HEK293 (cell line): ENCODE measurements around the gene MARF1.

ENCODE experiments used
- GLI4 ChIP-seq: fragments of 450-650 bp; formaldehyde crosslinking; IDR thresholded peaks from 2 replicates; pipeline ENCODE4 v1.5.1; 2016; ENCODE audit warnings: missing biosample characterization, missing genetic modification characterization
- IKZF3 ChIP-seq: fragments of 450-650 bp; IDR thresholded peaks from 2 replicates; pipeline ENCODE4 v1.5.0; 2018; ENCODE audit warnings: missing biosample characterization, mild to moderate bottlenecking, missing genetic modification characterization, moderate library complexity
- KLF16 ChIP-seq: fragments of 450-650 bp; formaldehyde crosslinking; IDR thresholded peaks from 2 replicates; pipeline ENCODE4 v1.5.1; 2017; ENCODE audit warnings: missing biosample characterization, missing genetic modification characterization
- OSR2 ChIP-seq: fragments of 450-650 bp; formaldehyde crosslinking; IDR thresholded peaks from 2 replicates; pipeline ENCODE4 v1.5.1; 2016; ENCODE audit warnings: missing biosample characterization, missing genetic modification characterization
- PRDM1 ChIP-seq: fragments of 450-650 bp; formaldehyde crosslinking; IDR thresholded peaks from 2 replicates; pipeline ENCODE4; 2016; ENCODE audit warnings: missing biosample characterization, missing genetic modification characterization
- PRDM10 ChIP-seq: fragments of 450-650 bp; formaldehyde crosslinking; IDR thresholded peaks from 2 replicates; pipeline ENCODE4 v1.5.1; 2016; ENCODE audit warnings: missing biosample characterization, missing genetic modification characterization
- SP2 ChIP-seq: fragments of 450-650 bp; formaldehyde crosslinking; IDR thresholded peaks from 2 replicates; pipeline ENCODE4 v1.5.1; 2016; ENCODE audit warnings: missing biosample characterization, missing genetic modification characterization
- TRIM28 ChIP-seq: IDR thresholded peaks from 2 replicates; pipeline ENCODE4 v1.6.1; 2011; ENCODE audit warnings: low read length, control low read depth, borderline replicate concordance
- WT1 ChIP-seq: fragments of 450-650 bp; formaldehyde crosslinking; IDR thresholded peaks from 2 replicates; pipeline ENCODE4 v1.5.1; 2016; ENCODE audit warnings: missing biosample characterization, missing genetic modification characterization
- ZBTB21 ChIP-seq: fragments of 450-650 bp; formaldehyde crosslinking; IDR thresholded peaks from 2 replicates; pipeline ENCODE4 v1.5.1; 2017; ENCODE audit warnings: missing biosample characterization, missing genetic modification characterization
- ZFP37 ChIP-seq: fragments of 450-650 bp; formaldehyde crosslinking; IDR thresholded peaks from 2 replicates; pipeline ENCODE4 v1.5.1; 2016; ENCODE audit warnings: missing biosample characterization, missing genetic modification characterization
- ZFP41 ChIP-seq: fragments of 450-650 bp; formaldehyde crosslinking; IDR thresholded peaks from 2 replicates; pipeline ENCODE4 v1.5.1; 2016; ENCODE audit warnings: missing biosample characterization, missing genetic modification characterization, borderline replicate concordance
- ZNF112 ChIP-seq: fragments of 450-650 bp; formaldehyde crosslinking; IDR thresholded peaks from 2 replicates; pipeline ENCODE4 v1.5.0; 2017; ENCODE audit warnings: missing biosample characterization, missing genetic modification characterization
- ZNF202 ChIP-seq: fragments of 450-650 bp; formaldehyde crosslinking; IDR thresholded peaks from 2 replicates; pipeline ENCODE4 v1.5.1; 2016; ENCODE audit warnings: missing biosample characterization, missing genetic modification characterization, borderline replicate concordance
- ZNF311 ChIP-seq: fragments of 450-650 bp; formaldehyde crosslinking; IDR thresholded peaks from 2 replicates; pipeline ENCODE4 v1.5.1; 2017; ENCODE audit warnings: missing biosample characterization, missing genetic modification characterization, borderline replicate concordance
- ZNF350 ChIP-seq: fragments of 450-650 bp; formaldehyde crosslinking; IDR thresholded peaks from 2 replicates; pipeline ENCODE4 v1.5.0; 2017; ENCODE audit warnings: missing biosample characterization, mild to moderate bottlenecking, missing genetic modification characterization
- ZNF366 ChIP-seq: fragments of 450-650 bp; formaldehyde crosslinking; conservative IDR thresholded peaks from 2 replicates; pipeline ENCODE4 v1.5.1; 2016; ENCODE audit warnings: missing biosample characterization, missing genetic modification characterization
- ZNF37A ChIP-seq: fragments of 450-650 bp; IDR thresholded peaks from 2 replicates; pipeline ENCODE4 v1.5.1; 2018; ENCODE audit warnings: missing biosample characterization, missing genetic modification characterization
- ZNF473 ChIP-seq: fragments of 450-650 bp; formaldehyde crosslinking; IDR thresholded peaks from 2 replicates; pipeline ENCODE4 v1.5.1; 2017; ENCODE audit warnings: missing biosample characterization, missing genetic modification characterization
- ZNF560 ChIP-seq: fragments of 450-650 bp; formaldehyde crosslinking; IDR thresholded peaks from 2 replicates; pipeline ENCODE4 v1.5.1; 2017; ENCODE audit warnings: missing biosample characterization, missing genetic modification characterization, borderline replicate concordance
- ZNF561 ChIP-seq: fragments of 450-650 bp; IDR thresholded peaks from 2 replicates; pipeline ENCODE4 v1.5.1; 2018; ENCODE audit warnings: missing biosample characterization, missing genetic modification characterization, borderline replicate concordance
- ZNF600 ChIP-seq: fragments of 450-650 bp; formaldehyde crosslinking; IDR thresholded peaks from 2 replicates; pipeline ENCODE4 v1.5.1; 2016; ENCODE audit warnings: missing biosample characterization, missing genetic modification characterization
- ZNF626 ChIP-seq: fragments of 450-650 bp; sonication (Bioruptor Pico); formaldehyde crosslinking; IDR thresholded peaks from 2 replicates; pipeline ENCODE4 v1.5.1; 2018; ENCODE audit warnings: missing biosample characterization, missing genetic modification characterization, inconsistent platforms
- ZNF629 ChIP-seq: fragments of 450-650 bp; formaldehyde crosslinking; IDR thresholded peaks from 2 replicates; pipeline ENCODE4 v1.5.1; 2017; ENCODE audit warnings: missing biosample characterization, missing genetic modification characterization
- ZNF843 ChIP-seq: fragments of 450-650 bp; formaldehyde crosslinking; IDR thresholded peaks from 2 replicates; pipeline ENCODE4 v1.5.1; 2016; ENCODE audit warnings: missing biosample characterization, missing genetic modification characterization
- ZSCAN4 ChIP-seq: fragments of 450-650 bp; formaldehyde crosslinking; IDR thresholded peaks from 2 replicates; pipeline ENCODE4 v1.5.1; 2017; ENCODE audit warnings: missing biosample characterization, missing genetic modification characterization
- ZXDB ChIP-seq: fragments of 450-650 bp; formaldehyde crosslinking; IDR thresholded peaks from 2 replicates; pipeline ENCODE4 v1.5.1; 2016; ENCODE audit warnings: missing biosample characterization, missing genetic modification characterization
- TF ChIP-seq, protein P1 (sequence below): fragments of 450-650 bp; formaldehyde crosslinking; IDR thresholded peaks from 2 replicates; pipeline ENCODE4 v1.5.1; 2016; ENCODE audit warnings: missing biosample characterization, missing genetic modification characterization
- TF ChIP-seq, protein P2 (sequence below): fragments of 450-650 bp; formaldehyde crosslinking; IDR thresholded peaks from 2 replicates; pipeline ENCODE4 v1.5.1; 2016; ENCODE audit warnings: missing biosample characterization, missing genetic modification characterization, borderline replicate concordance

Gene MARF1

DNA sequence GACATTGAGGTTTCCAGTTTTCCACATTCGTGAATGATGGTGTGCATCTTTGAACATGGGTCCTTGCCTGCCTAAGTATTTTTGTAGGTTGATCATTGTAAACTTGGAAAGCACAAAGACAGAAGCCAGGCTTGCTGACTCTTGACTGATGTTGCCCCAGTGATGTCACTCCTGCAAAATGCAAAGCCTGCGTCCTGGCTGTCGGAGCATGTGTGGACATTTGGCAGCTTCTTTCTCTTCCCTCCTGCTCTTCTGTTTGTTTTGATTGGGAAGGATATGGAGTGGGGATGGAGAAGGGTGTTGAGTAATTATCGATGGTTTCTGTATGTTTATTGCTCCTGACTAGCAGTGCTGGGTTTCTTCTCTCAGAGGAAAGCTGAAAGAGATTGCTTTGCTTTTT is 10.3 kb upstream of the MARF1 start (continued):
- TF ChIP-seq ZNF473 (tag by site-specific recombination) (no peak), ZSCAN4 (tag by site-specific recombination) (no peak), ZNF202 (tag by site-specific recombination) (no peak), ZNF37A (tag by site-specific recombination) (no peak), ZXDB (peak; percentile 69; the same call in 1 of the 2 replicates), ZFP37 (tag by site-specific recombination) (no peak), GLI4 (no peak), ZNF560 (no peak), ZNF629 (tag by site-specific recombination) (peak; percentile 91), ZNF843 (tag by site-specific recombination) (peak; percentile 61; the same call in 1 of the 2 replicates), PRDM1 (tag by site-specific recombination) (no peak), ZBTB21 (tag by site-specific recombination) (peak; percentile 76), ZNF561 (tag by site-specific recombination) (no peak), ZNF112 (tag by site-specific recombination) (no peak), ZNF600 (peak; percentile 99), ZNF626 (tag by site-specific recombination) (no peak), PRDM10 (peak; percentile 29; the same call in 1 of the 2 replicates), KLF16 (tag by site-specific recombination) (no peak), ZNF350 (tag by site-specific recombination) (no peak), OSR2 (tag by site-specific recombination) (peak; percentile 91), ZNF366 (tag by site-specific recombination) (peak; percentile 46; the same call in 1 of the 2 replicates), ZFP41 (tag by site-specific recombination) (no peak), TRIM28 (0 out of 2 replicates have a peak, but pooled peaks have one; percentile 29), IKZF3 (tag by site-specific recombination) (peak; percentile 70), SP2 (no peak; the same call in 1 of the 2 replicates), WT1 (tag by site-specific recombination) (peak; percentile 32; the same call in 1 of the 2 replicates), ZNF311 (tag by site-specific recombination) (no peak)
- TF ChIP-seq, protein P1, sequence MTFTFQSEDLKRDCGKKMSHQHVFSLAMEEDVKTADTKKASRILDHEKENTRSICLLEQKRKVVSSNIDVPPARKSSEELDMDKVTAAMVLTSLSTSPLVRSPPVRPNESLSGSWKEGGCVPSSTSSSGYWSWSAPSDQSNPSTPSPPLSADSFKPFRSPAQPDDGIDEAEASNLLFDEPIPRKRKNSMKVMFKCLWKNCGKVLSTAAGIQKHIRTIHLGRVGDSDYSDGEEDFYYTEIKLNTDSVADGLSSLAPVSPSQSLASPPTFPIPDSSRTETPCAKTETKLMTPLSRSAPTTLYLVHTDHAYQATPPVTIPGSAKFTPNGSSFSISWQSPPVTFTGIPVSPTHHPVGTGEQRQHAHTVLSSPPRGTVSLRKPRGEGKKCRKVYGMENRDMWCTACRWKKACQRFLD (tag by site-specific recombination), result no peak
- TF ChIP-seq, protein P2, sequence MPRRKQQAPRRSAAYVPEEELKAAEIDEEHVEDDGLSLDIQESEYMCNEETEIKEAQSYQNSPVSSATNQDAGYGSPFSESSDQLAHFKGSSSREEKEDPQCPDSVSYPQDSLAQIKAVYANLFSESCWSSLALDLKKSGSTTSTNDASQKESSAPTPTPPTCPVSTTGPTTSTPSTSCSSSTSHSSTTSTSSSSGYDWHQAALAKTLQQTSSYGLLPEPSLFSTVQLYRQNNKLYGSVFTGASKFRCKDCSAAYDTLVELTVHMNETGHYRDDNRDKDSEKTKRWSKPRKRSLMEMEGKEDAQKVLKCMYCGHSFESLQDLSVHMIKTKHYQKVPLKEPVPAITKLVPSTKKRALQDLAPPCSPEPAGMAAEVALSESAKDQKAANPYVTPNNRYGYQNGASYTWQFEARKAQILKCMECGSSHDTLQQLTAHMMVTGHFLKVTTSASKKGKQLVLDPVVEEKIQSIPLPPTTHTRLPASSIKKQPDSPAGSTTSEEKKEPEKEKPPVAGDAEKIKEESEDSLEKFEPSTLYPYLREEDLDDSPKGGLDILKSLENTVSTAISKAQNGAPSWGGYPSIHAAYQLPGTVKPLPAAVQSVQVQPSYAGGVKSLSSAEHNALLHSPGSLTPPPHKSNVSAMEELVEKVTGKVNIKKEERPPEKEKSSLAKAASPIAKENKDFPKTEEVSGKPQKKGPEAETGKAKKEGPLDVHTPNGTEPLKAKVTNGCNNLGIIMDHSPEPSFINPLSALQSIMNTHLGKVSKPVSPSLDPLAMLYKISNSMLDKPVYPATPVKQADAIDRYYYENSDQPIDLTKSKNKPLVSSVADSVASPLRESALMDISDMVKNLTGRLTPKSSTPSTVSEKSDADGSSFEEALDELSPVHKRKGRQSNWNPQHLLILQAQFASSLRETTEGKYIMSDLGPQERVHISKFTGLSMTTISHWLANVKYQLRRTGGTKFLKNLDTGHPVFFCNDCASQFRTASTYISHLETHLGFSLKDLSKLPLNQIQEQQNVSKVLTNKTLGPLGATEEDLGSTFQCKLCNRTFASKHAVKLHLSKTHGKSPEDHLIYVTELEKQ, result 0 out of 2 replicates have a peak, but pooled peaks have one; percentile 16
- TF ChIP-seq, all 188 proteins: peak for 27
